Measurements from ENCODE around the gene SDK1. TPM values are rescaled to one million over a fixed set of nuclear protein-coding genes. Genes with fewer than 3 reads are reported as not detected.
"Not testable (repeated sequence)": the region's sequence is repeated elsewhere in the genome, so short reads cannot be mapped to it uniquely, and the experiment has no call there.

The SDK1 gene
- total RNA-seq, 1 donor from 2014 or later, result 1.3 TPM

GRCh38 chr7:3960942-3961341 lies 659.9 kb downstream of the SDK1 start:
- TF ChIP-seq, protein P1, sequence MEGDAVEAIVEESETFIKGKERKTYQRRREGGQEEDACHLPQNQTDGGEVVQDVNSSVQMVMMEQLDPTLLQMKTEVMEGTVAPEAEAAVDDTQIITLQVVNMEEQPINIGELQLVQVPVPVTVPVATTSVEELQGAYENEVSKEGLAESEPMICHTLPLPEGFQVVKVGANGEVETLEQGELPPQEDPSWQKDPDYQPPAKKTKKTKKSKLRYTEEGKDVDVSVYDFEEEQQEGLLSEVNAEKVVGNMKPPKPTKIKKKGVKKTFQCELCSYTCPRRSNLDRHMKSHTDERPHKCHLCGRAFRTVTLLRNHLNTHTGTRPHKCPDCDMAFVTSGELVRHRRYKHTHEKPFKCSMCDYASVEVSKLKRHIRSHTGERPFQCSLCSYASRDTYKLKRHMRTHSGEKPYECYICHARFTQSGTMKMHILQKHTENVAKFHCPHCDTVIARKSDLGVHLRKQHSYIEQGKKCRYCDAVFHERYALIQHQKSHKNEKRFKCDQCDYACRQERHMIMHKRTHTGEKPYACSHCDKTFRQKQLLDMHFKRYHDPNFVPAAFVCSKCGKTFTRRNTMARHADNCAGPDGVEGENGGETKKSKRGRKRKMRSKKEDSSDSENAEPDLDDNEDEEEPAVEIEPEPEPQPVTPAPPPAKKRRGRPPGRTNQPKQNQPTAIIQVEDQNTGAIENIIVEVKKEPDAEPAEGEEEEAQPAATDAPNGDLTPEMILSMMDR (IDR thresholded peaks at IDR 0.05), result no peak
- POLR2A ChIA-PET, result no interaction called here
- Mint-ChIP-seq H3K27me3 (no peaks in the 10 kb centered on the region), H3K9me3 (peaks cover 4% of the 10 kb centered on the region), H3K36me3 (ENCODE audit: low read depth) (no peaks in the 10 kb centered on the region), H3K27ac (no peak overlapping the region), H3K4me3 (no peak overlapping the region), H3K4me1 (peaks cover 23% of the 10 kb centered on the region)
- no peak for ATAC-seq (ENCODE audit: low read depth)
- CTCF ChIA-PET, result no interaction called here
- intact Hi-C loops (cut with micrococcal nuclease), result no loop called here
- no peak for DNase-seq

- Mint-ChIP-seq H3K27me3 (no peaks in the 10 kb centered on the region), H3K4me1 (peaks cover 12% of the 10 kb centered on the region), H3K9me3 (peaks cover 4% of the 10 kb centered on the region), H3K36me3 (ENCODE audit: low read depth) (no peaks in the 10 kb centered on the region), H3K27ac (no peak overlapping the region), H3K4me3 (no peak overlapping the region)
- POLR2A ChIA-PET, result no interaction called here
- DNase-seq, result no peak
- CTCF ChIA-PET, result no interaction called here
- ATAC-seq (ENCODE audit: low read depth), result no peak
- intact Hi-C loops (cut with micrococcal nuclease), result no loop called here
- TF ChIP-seq, protein P1 (IDR thresholded peaks at IDR 0.05), result no peak
Measured at GRCh38 chr7:3961857-3962503, 660.9 kb downstream of the SDK1 start.

- H3K36me3 Mint-ChIP-seq (ENCODE audit: low read depth); H3K27me3 Mint-ChIP-seq; H3K9me3 Mint-ChIP-seq; POLR2A ChIA-PET; H3K27ac Mint-ChIP-seq; intact Hi-C loops (cut with micrococcal nuclease); H3K4me1 Mint-ChIP-seq; CTCF ChIA-PET; DNase-seq; ATAC-seq (ENCODE audit: low read depth); H3K4me3 Mint-ChIP-seq: not testable (repeated sequence)
Measured at GRCh38 chr7:3963768-3964167, 662.7 kb downstream of the SDK1 start.

- no peak overlapping the region for H3K4me3 Mint-ChIP-seq
- intact Hi-C loops (cut with micrococcal nuclease), result no loop called here
- no peak overlapping the region for H3K27ac Mint-ChIP-seq
- no peaks in the 10 kb centered on the region for H3K4me1 Mint-ChIP-seq
- no peaks in the 10 kb centered on the region for H3K27me3 Mint-ChIP-seq
- peaks cover 4% of the 10 kb centered on the region for H3K9me3 Mint-ChIP-seq
- H3K36me3 Mint-ChIP-seq (ENCODE audit: low read depth), result no peaks in the 10 kb centered on the region
- ATAC-seq (ENCODE audit: low read depth) (no peak), DNase-seq (no peak)
- POLR2A ChIA-PET, result no interaction called here
- CTCF ChIA-PET, result no interaction called here
- TF ChIP-seq, protein P1 (IDR thresholded peaks at IDR 0.05), result no peak
Measured at GRCh38 chr7:3964980-3965606, 664.0 kb downstream of the SDK1 start.

DNA sequence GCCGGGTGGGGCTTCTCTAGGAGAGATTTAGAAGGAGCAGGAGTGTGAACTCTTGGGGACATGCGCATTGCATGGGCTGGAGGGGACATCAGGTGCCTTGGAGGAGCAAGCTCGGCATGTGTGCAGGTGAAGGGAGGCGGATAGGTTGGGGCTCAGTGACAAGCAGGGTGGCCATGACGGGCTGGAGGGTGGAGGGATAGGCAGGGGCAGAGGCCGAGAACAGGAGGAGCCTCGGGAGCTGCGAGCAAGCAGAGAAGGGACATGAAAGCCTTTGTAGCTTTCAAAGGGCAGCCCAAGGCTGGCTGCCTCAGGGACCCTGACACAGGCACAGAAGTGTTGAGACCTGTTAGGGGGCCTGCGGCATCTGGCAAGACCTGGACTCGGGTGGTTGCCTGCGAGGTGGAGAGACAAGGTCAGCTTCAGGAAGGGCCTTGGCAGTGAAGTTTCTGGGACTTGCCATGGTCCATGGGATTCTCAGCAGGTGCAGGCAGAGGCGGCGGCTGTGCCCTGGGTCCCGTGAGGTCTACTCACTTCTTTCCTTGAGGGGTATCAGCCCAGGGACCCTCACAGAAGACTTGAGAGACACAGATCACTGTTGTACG lies 664.8 kb downstream of the SDK1 start:
- Mint-ChIP-seq H3K27me3 (peaks cover 5% of the 10 kb centered on the region), H3K27ac (no peak overlapping the region), H3K9me3 (peaks cover 4% of the 10 kb centered on the region), H3K36me3 (ENCODE audit: low read depth) (no peaks in the 10 kb centered on the region), H3K4me1 (no peaks in the 10 kb centered on the region), H3K4me3 (no peak overlapping the region)
- no peak for ATAC-seq (ENCODE audit: low read depth)
- CTCF ChIA-PET, result no interaction called here
- intact Hi-C loops (cut with micrococcal nuclease), result no loop called here
- DNase-seq, result no peak
- POLR2A ChIA-PET, result no interaction called here
- TF ChIP-seq, protein P1 (IDR thresholded peaks at IDR 0.05), result no peak

Measured in activated B cell treated with CpG ODN at 0.5 μM for 24 hours (primary cell).